Activated B cell treated with CpG ODN at 0.5 μM for 24 hours (primary cell): ENCODE results near the gene AHNAK2. TPM values are rescaled to one million over a fixed set of nuclear protein-coding genes. Genes with fewer than 3 reads are reported as not detected.

Experiments used
- ATAC-seq: fragments of 200-7000 bp; cut with Tn5 transposase; one replicate; pipeline ENCODE4 v1.10.0; 2021; ENCODE audit warnings: low read depth, mild to moderate bottlenecking, moderate library complexity
- CTCF ChIA-PET: fragments of 350-600 bp; sonication (Branson Sonifier 250); formaldehyde crosslinking; loops from one replicate; lab custom pipeline; 2021; ENCODE audit warnings: antibody characterized with exemption; lab: Charles Lee
- POLR2A ChIA-PET: fragments of 350-600 bp; sonication (Branson Sonifier 250); formaldehyde crosslinking; loops from one replicate; lab custom pipeline; 2021; ENCODE audit warnings: antibody characterized with exemption; lab: Charles Lee
- DNase-seq: peaks from one replicate; pipeline ENCODE4 v3.0.0; 2022
- H3K27ac Mint-ChIP-seq: one replicate; pipeline ENCODE4 v1.8.0; 2020; ENCODE audit warnings: mixed read lengths
- H3K27me3 Mint-ChIP-seq: one replicate; pipeline ENCODE4 v1.8.0; 2021; ENCODE audit warnings: mixed read lengths
- H3K36me3 Mint-ChIP-seq: one replicate; pipeline ENCODE4 v1.8.0; 2021; ENCODE audit warnings: low read depth, mixed read lengths
- H3K4me1 Mint-ChIP-seq: one replicate; pipeline ENCODE4 v1.8.0; 2021; ENCODE audit warnings: mixed read lengths
- H3K4me3 Mint-ChIP-seq: one replicate; pipeline ENCODE4 v1.8.0; 2020; ENCODE audit warnings: mild to moderate bottlenecking, mixed read lengths
- H3K9me3 Mint-ChIP-seq: one replicate; pipeline ENCODE4 v1.8.0; 2020; ENCODE audit warnings: mixed read lengths
- intact Hi-C: fragments of 100-400 bp; cut with micrococcal nuclease; formaldehyde crosslinking; loops from one replicate; pipeline ENCODE4 v1.15.1; 2024
- total RNA-seq: library from RNA; stranded (reverse); gene quantifications from 2 replicates; pipeline ENCODE4 v1.2.3, GENCODE V29; 2022
- TF ChIP-seq, protein P1 (sequence below): fragments of 200-600 bp; IDR thresholded peaks from one replicate; pipeline ENCODE4 v1.8.0; 2022; ENCODE audit warnings: antibody characterized with exemption, mild to moderate bottlenecking

Gene AHNAK2
- total RNA-seq, 1 donor from 2014 or later = not detected

DNA sequence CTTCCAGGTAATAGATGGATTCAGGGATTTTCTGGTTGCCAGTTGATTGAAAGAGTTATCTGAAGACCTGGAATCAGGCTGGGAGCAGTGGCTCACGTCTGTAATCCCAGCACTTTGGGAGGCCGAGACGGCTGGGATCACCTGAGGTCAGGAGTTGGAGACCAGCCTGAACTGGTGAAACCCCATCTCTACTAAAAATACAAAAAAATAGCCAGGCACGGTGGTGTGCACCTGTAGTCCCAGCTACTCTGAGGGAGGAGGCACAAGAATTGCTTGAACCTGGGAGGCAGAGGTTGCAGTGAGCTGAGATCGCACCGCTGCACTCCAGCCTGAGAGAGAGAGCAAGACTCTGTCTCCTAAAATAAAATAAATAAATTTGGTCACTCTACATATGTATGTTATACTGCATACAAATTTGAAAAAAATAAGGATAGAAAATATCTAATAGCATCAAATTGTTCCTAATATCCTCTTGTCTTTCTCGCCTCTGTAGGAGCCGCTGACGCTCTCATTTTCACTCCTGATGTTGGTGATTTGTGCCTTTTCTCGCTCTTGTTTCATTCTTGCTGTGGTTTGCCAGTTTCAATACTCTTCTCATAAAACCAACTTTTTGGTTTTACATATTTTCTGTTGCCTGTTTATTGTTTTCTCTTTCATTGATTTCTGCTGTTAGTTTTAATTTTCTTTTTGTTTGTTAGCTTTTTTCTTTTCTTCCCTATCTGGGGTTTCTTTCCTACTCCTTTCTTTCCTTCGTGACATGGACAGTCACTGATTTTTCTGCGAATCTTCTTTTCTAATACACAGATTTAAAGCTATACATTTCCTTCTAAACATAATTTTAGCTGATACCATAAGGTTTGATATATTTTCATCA is 77.3 kb downstream of the AHNAK2 start:
- H3K27ac Mint-ChIP-seq = no peak overlapping the region
- no peaks in the 10 kb centered on the region for H3K36me3 Mint-ChIP-seq
- H3K4me1 Mint-ChIP-seq = peaks cover 16% of the 10 kb centered on the region
- intact Hi-C loops = no loop called here
- ATAC-seq (no peak), DNase-seq (no peak)
- TF ChIP-seq, protein P1, sequence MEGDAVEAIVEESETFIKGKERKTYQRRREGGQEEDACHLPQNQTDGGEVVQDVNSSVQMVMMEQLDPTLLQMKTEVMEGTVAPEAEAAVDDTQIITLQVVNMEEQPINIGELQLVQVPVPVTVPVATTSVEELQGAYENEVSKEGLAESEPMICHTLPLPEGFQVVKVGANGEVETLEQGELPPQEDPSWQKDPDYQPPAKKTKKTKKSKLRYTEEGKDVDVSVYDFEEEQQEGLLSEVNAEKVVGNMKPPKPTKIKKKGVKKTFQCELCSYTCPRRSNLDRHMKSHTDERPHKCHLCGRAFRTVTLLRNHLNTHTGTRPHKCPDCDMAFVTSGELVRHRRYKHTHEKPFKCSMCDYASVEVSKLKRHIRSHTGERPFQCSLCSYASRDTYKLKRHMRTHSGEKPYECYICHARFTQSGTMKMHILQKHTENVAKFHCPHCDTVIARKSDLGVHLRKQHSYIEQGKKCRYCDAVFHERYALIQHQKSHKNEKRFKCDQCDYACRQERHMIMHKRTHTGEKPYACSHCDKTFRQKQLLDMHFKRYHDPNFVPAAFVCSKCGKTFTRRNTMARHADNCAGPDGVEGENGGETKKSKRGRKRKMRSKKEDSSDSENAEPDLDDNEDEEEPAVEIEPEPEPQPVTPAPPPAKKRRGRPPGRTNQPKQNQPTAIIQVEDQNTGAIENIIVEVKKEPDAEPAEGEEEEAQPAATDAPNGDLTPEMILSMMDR = no peak
- peaks cover 16% of the 10 kb centered on the region for H3K27me3 Mint-ChIP-seq
- ChIA-PET POLR2A (no interaction called here), CTCF (interaction anchor here (1.1 kb wide), 2 partner anchors 16 to 32 kb away, joined by 3 read pairs; no protein-coding TSS in a partner anchor)
- H3K9me3 Mint-ChIP-seq = no peaks in the 10 kb centered on the region
- H3K4me3 Mint-ChIP-seq = no peak overlapping the region

GRCh38 chr14:104899781-104900180 is 78.4 kb downstream of the AHNAK2 start:
- H3K4me1 Mint-ChIP-seq = peaks cover 13% of the 10 kb centered on the region
- intact Hi-C loops = no loop called here
- POLR2A ChIA-PET = interaction anchor here (0.9 to 1.0 kb wide), 2 partner anchors 24 to 33 kb away, joined by 3 read pairs; no protein-coding TSS in a partner anchor
- no peak overlapping the region for H3K27ac Mint-ChIP-seq
- no peaks in the 10 kb centered on the region for H3K36me3 Mint-ChIP-seq
- CTCF ChIA-PET = interaction anchor here (0.8 to 2.9 kb wide), 3 partner anchors 33 to 146 kb away, joined by 3 to 14 read pairs (median 4); no protein-coding TSS in a partner anchor
- DNase-seq = no peak
- TF ChIP-seq, protein P1 = no peak
- no peak overlapping the region for H3K4me3 Mint-ChIP-seq
- no peak for ATAC-seq
- peaks cover 14% of the 10 kb centered on the region for H3K27me3 Mint-ChIP-seq
- H3K9me3 Mint-ChIP-seq = no peaks in the 10 kb centered on the region

- intact Hi-C loops = no loop called here
- ChIA-PET POLR2A (interaction anchor here (0.6 to 1.3 kb wide), 8 partner anchors 24 to 104 kb away, joined by 3 to 8 read pairs (median 3); no protein-coding TSS in a partner anchor), CTCF (interaction anchor here (0.8 to 2.9 kb wide), 4 partner anchors 25 to 146 kb away, joined by 4 to 14 read pairs (median 4); partner anchors contain the start of gene PLD4)
- TF ChIP-seq, protein P1 = no peak
- H3K27ac Mint-ChIP-seq = no peak overlapping the region
- H3K27me3 Mint-ChIP-seq = peaks cover 6% of the 10 kb centered on the region
- H3K4me1 Mint-ChIP-seq = peaks cover 6% of the 10 kb centered on the region
- DNase-seq = no peak
- no peaks in the 10 kb centered on the region for H3K36me3 Mint-ChIP-seq
- H3K4me3 Mint-ChIP-seq = no peak overlapping the region
- no peaks in the 10 kb centered on the region for H3K9me3 Mint-ChIP-seq
- no peak for ATAC-seq
Measured at GRCh38 chr14:104898870-104899510, 79.2 kb downstream of the AHNAK2 start.

GRCh38 chr14:104898195-104898558 is 80.0 kb downstream of the AHNAK2 start:
- peaks cover 5% of the 10 kb centered on the region for H3K27me3 Mint-ChIP-seq
- TF ChIP-seq, protein P1 = no peak
- no peaks in the 10 kb centered on the region for H3K36me3 Mint-ChIP-seq
- H3K27ac Mint-ChIP-seq = no peak overlapping the region
- intact Hi-C loops = no loop called here
- ChIA-PET POLR2A (interaction anchor here (0.6 to 1.3 kb wide), 5 partner anchors 25 to 87 kb away, joined by 3 to 8 read pairs (median 5); no protein-coding TSS in a partner anchor), CTCF (interaction anchor here (0.8 to 2.9 kb wide), 4 partner anchors 26 to 42 kb away, joined by 3 to 14 read pairs (median 4); partner anchors contain the start of gene PLD4)
- H3K4me1 Mint-ChIP-seq = peaks cover 6% of the 10 kb centered on the region
- DNase-seq (no peak), ATAC-seq (no peak)
- H3K9me3 Mint-ChIP-seq = no peaks in the 10 kb centered on the region
- no peak overlapping the region for H3K4me3 Mint-ChIP-seq
